Measurements from ENCODE around the gene COG6. TPM values are rescaled to one million over a fixed set of nuclear protein-coding genes. Genes with fewer than 3 reads are reported as not detected.
A peak's percentile ranks its signal among the peaks of the same experiment; 100 is the strongest.

COG6 gene
- total RNA-seq, 1 experiment from 2014 or later: 24.3 TPM

DNA sequence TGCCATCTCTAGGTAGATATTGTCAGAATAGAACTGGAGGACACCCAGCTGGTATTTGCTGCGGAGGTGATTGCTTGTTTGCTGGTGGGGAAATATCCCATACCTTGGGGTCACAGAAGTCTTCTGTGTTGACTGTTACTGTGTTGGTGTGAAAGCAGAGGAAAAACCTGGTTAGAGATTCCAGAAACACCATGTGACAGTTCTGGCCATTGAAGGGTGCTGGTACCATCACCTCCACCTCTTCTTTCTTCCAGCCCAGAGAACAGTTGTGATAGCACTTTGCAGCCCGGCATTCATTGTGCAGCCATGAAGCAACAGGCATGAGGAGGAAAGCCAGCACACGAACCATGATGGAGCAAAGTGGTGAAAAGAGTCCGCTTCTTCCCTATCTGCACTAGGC is 47.6 kb upstream of the COG6 start:
- TF ChIP-seq SIN3A (IDR thresholded peaks at IDR 0.05; ENCODE audit: borderline replicate concordance, insufficient read depth, low read depth, low read length) (no peak), TCF7L2 (IDR thresholded peaks at IDR 0.05; ENCODE audit: low read depth, low read length) (no peak), POLR2AphosphoS5 (IDR thresholded peaks at IDR 0.05; ENCODE audit: low read depth, low read length) (no peak)
- TF ChIP-seq, protein P1, sequence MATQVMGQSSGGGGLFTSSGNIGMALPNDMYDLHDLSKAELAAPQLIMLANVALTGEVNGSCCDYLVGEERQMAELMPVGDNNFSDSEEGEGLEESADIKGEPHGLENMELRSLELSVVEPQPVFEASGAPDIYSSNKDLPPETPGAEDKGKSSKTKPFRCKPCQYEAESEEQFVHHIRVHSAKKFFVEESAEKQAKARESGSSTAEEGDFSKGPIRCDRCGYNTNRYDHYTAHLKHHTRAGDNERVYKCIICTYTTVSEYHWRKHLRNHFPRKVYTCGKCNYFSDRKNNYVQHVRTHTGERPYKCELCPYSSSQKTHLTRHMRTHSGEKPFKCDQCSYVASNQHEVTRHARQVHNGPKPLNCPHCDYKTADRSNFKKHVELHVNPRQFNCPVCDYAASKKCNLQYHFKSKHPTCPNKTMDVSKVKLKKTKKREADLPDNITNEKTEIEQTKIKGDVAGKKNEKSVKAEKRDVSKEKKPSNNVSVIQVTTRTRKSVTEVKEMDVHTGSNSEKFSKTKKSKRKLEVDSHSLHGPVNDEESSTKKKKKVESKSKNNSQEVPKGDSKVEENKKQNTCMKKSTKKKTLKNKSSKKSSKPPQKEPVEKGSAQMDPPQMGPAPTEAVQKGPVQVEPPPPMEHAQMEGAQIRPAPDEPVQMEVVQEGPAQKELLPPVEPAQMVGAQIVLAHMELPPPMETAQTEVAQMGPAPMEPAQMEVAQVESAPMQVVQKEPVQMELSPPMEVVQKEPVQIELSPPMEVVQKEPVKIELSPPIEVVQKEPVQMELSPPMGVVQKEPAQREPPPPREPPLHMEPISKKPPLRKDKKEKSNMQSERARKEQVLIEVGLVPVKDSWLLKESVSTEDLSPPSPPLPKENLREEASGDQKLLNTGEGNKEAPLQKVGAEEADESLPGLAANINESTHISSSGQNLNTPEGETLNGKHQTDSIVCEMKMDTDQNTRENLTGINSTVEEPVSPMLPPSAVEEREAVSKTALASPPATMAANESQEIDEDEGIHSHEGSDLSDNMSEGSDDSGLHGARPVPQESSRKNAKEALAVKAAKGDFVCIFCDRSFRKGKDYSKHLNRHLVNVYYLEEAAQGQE (IDR thresholded peaks at IDR 0.05; ENCODE audit: insufficient read depth in 1 of 2, low read depth in 2 of 2, low read length in 1 of 2): no peak
- TF ChIP-seq, protein P2, sequence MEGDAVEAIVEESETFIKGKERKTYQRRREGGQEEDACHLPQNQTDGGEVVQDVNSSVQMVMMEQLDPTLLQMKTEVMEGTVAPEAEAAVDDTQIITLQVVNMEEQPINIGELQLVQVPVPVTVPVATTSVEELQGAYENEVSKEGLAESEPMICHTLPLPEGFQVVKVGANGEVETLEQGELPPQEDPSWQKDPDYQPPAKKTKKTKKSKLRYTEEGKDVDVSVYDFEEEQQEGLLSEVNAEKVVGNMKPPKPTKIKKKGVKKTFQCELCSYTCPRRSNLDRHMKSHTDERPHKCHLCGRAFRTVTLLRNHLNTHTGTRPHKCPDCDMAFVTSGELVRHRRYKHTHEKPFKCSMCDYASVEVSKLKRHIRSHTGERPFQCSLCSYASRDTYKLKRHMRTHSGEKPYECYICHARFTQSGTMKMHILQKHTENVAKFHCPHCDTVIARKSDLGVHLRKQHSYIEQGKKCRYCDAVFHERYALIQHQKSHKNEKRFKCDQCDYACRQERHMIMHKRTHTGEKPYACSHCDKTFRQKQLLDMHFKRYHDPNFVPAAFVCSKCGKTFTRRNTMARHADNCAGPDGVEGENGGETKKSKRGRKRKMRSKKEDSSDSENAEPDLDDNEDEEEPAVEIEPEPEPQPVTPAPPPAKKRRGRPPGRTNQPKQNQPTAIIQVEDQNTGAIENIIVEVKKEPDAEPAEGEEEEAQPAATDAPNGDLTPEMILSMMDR (IDR thresholded peaks at IDR 0.05): no peak
- in situ Hi-C loops (cut with HindIII; ENCODE audit: low pct_unique_long_range_greater_than_20kb, low sequenced_read_pairs): no loop called here

DNA sequence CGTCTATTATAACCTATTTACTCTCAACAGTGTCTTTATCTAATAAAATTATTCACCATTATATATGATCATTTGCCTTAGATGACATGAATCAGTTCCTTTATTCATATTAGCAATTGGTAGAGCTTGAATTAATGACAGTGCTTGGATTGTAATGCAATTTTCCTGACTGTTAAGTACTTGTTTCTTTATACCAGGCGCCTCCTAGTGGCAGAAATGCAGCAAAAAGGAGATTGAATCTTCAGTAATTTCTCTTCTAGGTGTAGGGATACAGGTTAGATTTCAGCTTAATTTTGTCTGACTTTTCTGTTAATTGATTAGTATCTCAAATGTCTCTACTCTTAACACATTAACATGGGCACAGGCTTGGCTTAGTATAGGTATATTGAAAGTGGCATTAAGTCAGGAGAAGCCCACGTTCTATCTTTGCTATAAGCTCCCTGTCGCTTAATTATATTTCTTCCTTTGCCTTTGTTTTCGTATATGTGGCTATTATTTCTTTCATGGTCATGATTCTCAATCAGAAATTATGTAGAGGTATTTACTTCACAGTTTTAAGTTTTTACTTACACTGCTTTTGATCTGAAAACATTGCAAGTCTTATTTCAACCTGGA is 43.3 kb upstream of the COG6 start:
- Histone ChIP-seq H3K27me3 (ENCODE audit: control insufficient read depth, insufficient read depth, low read length) (no peaks in the 10 kb centered on the region), H3K36me3 (ENCODE audit: control insufficient read depth, insufficient read depth, low read length) (no peaks in the 10 kb centered on the region), H3K4me1 (ENCODE audit: control insufficient read depth, insufficient read depth, low read length) (no peaks in the 10 kb centered on the region), H3K27ac (ENCODE audit: low read length) (no peak overlapping the region), H3K9me3 (ENCODE audit: control insufficient read depth, insufficient read depth, low read depth, low read length) (no peaks in the 10 kb centered on the region), H3K4me3 (ENCODE audit: low read depth in 2 of 2, low read length in 2 of 2) (no peak overlapping the region)
- ChIA-PET CTCF (interaction anchor here (0.7 to 1.1 kb wide), 5 partner anchors 249 to 562 kb away, joined by 3 to 4 read pairs (median 4); no protein-coding TSS in a partner anchor), POLR2A (interaction anchor here (0.6 kb wide), 1 partner anchor 44 kb away, joined by 3 read pairs; no protein-coding TSS in a partner anchor)
- BruUV-seq (replicated peaks): no TSS peak
- ATAC-seq: no peak
- TF ChIP-seq, protein P2 (IDR thresholded peaks at IDR 0.05): peak; percentile 73; the same call in 1 of the 2 replicates
- TF ChIP-seq, protein P1 (IDR thresholded peaks at IDR 0.05; ENCODE audit: insufficient read depth in 1 of 2, low read depth in 2 of 2, low read length in 1 of 2): no peak
- intact Hi-C loops (cut with micrococcal nuclease; ENCODE audit: unreplicated experiment) (loop anchor here (5.0 kb wide), 2 partner anchors 195 to 340 kb away; no protein-coding TSS in a partner anchor), in situ Hi-C loops (cut with HindIII; ENCODE audit: low pct_unique_long_range_greater_than_20kb, low sequenced_read_pairs) (no loop called here)
- DNase-seq (ENCODE audit: low read depth, low spot score): no peak

More for the DNA sequence above, 47.6 kb upstream of the COG6 start:
- H3K27ac ChIP-seq (ENCODE audit: low read length): no peak overlapping the region
- no peak for DNase-seq (ENCODE audit: low read depth, low spot score)
- no peaks in the 10 kb centered on the region for H3K4me1 ChIP-seq (ENCODE audit: control insufficient read depth, insufficient read depth, low read length)
- no peaks in the 10 kb centered on the region for H3K36me3 ChIP-seq (ENCODE audit: control insufficient read depth, insufficient read depth, low read length)
- H3K9me3 ChIP-seq (ENCODE audit: control insufficient read depth, insufficient read depth, low read depth, low read length): no peaks in the 10 kb centered on the region
- intact Hi-C loops (cut with micrococcal nuclease; ENCODE audit: unreplicated experiment): loop anchor here (10.0 kb wide), 1 partner anchor 103 kb away; no protein-coding TSS in a partner anchor
- no peak overlapping the region for H3K4me3 ChIP-seq (ENCODE audit: low read depth in 2 of 2, low read length in 2 of 2)
- no peak for ATAC-seq
- ChIA-PET CTCF (no interaction called here), POLR2A (no interaction called here)
- BruUV-seq (replicated peaks): no TSS peak
- H3K27me3 ChIP-seq (ENCODE audit: control insufficient read depth, insufficient read depth, low read length): no peaks in the 10 kb centered on the region

Measured in Panc1 (cell line).